ENCODE data around the gene DLG2.

GRCh38 chr11:83599066-83599465 is 2028.1 kb downstream of the DLG2 start:
- TF ChIP-seq C11orf30 (IDR thresholded peaks at IDR 0.05; ENCODE audit: low read depth) (no peak), NR1H2 (CRISPR knock-in tag; IDR thresholded peaks at IDR 0.05) (no peak), CUX1 (CRISPR knock-in tag; IDR thresholded peaks at IDR 0.05) (no peak), GABPA (tag; conservative IDR thresholded peaks at IDR 0.05; ENCODE audit: low read depth) (no peak), ZFP30 (CRISPR knock-in tag; IDR thresholded peaks at IDR 0.05; ENCODE audit: borderline replicate concordance) (no peak), ZNF133 (CRISPR knock-in tag; IDR thresholded peaks at IDR 0.05) (no peak), MCM7 (IDR thresholded peaks at IDR 0.05) (no peak), ZNF384 (IDR thresholded peaks at IDR 0.05; ENCODE audit: low read depth, low read length) (no peak), CEBPB (tag; IDR thresholded peaks at IDR 0.05) (no peak), TFE3 (CRISPR knock-in tag; IDR thresholded peaks at IDR 0.05) (no peak), ZNF121 (CRISPR knock-in tag; conservative IDR thresholded peaks at IDR 0.05) (no peak), ZNF561 (CRISPR knock-in tag; conservative IDR thresholded peaks at IDR 0.05) (no peak), POLR2A (conservative IDR thresholded peaks at IDR 0.05) (no peak), HNRNPK (IDR thresholded peaks at IDR 0.05; ENCODE audit: low read depth, low read length, poor library complexity, severe bottlenecking) (no peak)

All from K562 (cell line).